NCI-H748 treated with DMSO at 0.1 percent for 48 hours (cell line): ENCODE results near the gene SHFL.

Experiments used
- DNase-seq: peaks from one replicate; lab custom pipeline; 2025; lab: John Stamatoyannopoulos, UW

The SHFL gene

GRCh38 chr19:10085641-10086590 lies at the start of gene SHFL:
Gene SHFL (plus strand): TSS chr19:10086317. CDS start chr19:10086428, 111 bp downstream.
- peak; percentile 9 for DNase-seq

DNA sequence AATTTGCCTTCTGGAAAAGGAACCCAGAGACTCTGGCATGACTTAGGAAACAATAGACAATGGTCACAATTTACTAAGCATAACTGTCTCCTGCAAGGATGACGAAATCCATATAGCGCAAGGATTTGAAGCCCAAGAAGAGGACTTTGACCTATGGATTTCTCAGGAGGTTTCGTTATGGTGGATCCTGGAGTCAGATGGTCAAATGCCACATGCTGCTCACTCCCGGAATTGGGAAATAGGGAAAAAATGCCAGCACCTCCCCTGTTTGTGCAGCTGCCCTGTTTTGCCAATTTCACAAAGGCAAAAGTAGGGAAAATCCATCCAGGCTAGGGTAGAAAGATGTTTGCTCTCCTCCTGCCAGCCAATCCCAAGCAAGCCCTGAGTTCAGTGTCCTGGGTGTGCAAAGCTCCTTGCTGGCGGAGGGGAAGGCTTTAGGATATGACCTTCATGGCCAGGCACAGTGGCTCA lies 49.5 kb upstream of the SHFL start:
- no peak for DNase-seq

- no peak for DNase-seq
Observed at GRCh38 chr19:10037367-10037766, 48.8 kb upstream of the SHFL start.

DNA sequence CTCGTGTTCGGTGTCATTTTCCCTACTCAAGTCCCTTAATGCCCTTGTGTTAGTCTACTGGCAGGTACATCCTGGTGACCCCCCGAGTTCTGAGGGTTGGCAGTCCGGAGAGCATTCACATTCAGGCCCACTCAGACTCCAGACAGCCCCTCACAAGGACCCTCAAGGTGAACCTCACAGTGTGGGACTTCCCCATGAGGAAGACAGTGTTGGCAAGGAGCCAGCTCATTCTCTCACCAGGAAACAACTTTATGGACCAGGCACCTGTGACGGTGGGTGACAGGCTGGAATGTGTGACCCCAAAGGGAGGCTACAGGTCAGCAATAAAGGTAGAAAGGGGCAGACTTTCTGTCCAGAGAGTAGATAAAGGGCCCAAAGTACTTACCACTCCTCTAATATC lies 48.3 kb upstream of the SHFL start:
- no peak for DNase-seq

- no peak for DNase-seq
Observed at GRCh38 chr19:10043286-10043927, 42.7 kb upstream of the SHFL start.

- DNase-seq = no peak
Observed at GRCh38 chr19:10044390-10044789, 41.7 kb upstream of the SHFL start.

- DNase-seq = no peak
Observed at GRCh38 chr19:10045371-10045770, 40.7 kb upstream of the SHFL start.

DNA sequence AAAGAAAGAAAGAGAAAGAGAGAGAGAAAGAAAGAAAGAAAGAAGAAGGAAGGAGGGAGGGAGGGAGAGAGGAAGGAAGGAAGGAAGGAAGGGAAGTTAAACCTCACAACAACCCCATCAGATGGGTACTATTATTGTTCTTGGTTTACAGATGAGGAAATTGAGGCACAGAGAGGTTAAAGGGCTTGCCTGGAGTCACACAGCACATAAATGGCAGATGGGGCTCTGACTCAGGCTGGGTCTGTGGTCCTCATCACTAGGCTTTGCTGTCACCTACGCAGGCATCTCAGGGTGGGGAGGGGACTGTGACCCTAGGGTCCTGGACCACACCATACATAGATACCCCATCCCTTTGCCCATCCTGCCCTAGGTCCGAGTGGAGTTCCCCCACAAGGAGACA lies 36.5 kb upstream of the SHFL start:
- DNase-seq = no peak

GRCh38 chr19:10052602-10053360 lies 33.3 kb upstream of the SHFL start:
- no peak for DNase-seq

GRCh38 chr19:10061717-10062310 lies 24.3 kb upstream of the SHFL start:
- no peak for DNase-seq

- no peak for DNase-seq
Observed at GRCh38 chr19:10068205-10068604, 17.9 kb upstream of the SHFL start.

GRCh38 chr19:10069046-10069445 lies 17.1 kb upstream of the SHFL start:
- no peak for DNase-seq

- no peak for DNase-seq
Observed at GRCh38 chr19:10070730-10071446, 15.2 kb upstream of the SHFL start.

- DNase-seq = no peak
Observed at GRCh38 chr19:10074153-10074552, 12.0 kb upstream of the SHFL start.

GRCh38 chr19:10076535-10076934 lies 9.6 kb upstream of the SHFL start:
- DNase-seq = no peak

- DNase-seq = no peak
Observed at GRCh38 chr19:10078329-10078728, 7.8 kb upstream of the SHFL start.

DNA sequence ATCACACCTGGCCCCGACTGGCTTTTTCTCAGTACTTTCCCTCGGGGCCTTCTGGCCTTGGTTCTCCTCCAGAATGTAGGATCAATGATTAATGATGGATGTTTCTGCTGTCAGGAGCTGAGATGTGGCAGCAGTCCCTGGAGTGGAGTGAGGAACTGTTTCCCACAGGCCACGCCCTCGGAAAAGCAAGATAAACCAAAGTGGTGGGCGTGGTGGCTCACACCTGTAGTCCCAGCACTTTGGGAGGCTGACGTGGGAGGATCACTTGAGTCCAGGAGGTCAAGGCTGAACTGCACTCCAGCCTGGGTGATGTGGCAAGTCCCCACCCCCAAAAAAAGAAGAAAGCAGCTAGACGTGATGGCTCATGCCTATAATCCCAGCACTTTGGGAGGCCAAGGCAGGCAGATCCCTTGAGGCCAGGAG lies 7.1 kb upstream of the SHFL start:
- DNase-seq = no peak

DNA sequence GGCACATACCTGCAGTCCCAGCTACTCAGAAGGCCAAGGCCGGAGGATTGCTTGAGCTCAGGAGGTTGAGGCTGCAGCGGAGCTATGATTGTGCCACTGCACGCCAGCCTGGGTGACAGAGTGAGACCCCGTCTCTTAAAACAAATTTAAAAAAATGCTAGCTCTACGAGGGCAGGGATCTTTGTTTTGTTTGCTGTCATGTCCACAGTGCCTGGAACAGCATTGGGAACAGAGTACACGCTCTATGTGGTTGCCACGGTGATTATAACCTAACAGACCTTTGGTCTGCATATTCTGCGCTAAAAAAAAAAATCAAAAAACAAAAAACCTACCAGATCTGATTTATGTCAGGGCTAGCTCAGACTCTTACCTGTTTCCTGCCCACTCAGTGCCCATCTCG lies 2.2 kb upstream of the SHFL start:
- no peak for DNase-seq

DNA sequence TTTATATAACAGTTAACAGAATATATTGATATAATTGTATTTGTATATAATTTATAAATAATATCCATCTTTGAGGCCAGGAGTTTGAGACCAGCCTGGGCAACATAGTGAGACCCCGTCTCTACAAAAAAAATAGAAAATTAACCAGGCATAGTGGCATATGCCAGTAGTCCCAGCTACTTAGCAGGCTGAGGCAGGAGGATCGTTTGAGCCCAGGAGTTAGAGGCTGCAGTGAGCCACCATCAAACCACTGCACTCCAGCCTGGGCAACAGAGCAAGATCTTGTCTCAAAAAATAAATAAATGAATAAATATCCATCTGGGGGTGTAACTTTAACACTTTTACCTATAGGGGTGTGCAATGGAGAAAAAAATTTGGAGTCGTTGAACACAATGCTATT lies 1.3 kb upstream of the SHFL start:
- no peak for DNase-seq

DNA sequence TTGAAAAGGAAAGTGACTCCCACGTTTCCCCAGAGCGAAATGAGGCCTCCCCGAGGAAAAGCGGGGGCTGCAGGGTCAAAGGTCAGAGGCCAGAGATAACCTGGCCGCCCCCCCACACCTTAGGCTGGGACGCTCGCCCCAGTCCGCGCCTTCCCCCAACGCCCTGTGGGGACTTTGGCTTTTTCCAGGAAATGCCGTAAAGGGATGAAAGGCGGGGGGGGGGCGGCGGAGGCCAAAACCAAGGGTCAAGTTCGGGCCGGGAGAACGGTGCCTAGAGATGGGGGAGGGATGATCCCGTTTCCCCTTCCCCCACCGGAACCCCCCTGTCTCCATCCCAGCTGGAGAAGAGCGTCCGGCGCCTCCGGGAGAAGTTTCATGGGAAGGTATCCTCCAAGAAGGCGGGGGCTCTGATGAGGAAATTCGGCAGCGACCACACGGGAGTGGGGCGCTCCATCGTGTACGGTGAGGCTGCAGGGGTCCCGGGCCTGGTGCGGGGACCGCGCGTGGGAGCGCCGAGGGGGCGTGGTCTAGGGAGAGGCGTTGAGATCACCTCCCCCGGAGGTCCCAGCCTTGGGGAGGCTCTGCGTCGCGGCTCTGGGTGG lies 575 bp downstream of the SHFL start:
- DNase-seq = no peak
